WERI-Rb-1 (cell line): ENCODE data around the gene KDM4E.
"Not testable (repeated sequence)": the region's sequence is repeated elsewhere in the genome, so short reads cannot be mapped to it uniquely, and the experiment has no call there.

Source experiments
- DNase-seq: peaks from one replicate; pipeline ENCODE4 v3.0.0-alpha.2; 2020
- H3K27ac ChIP-seq: fragments of 250-450 bp; sonication (Bioruptor Pico); 2 replicates; pipeline ENCODE4 v1.5.1; 2020; ENCODE audit warnings: mild to moderate bottlenecking, moderate library complexity
- H3K27me3 ChIP-seq: fragments of 250-450 bp; sonication (Bioruptor Pico); 2 replicates; pipeline ENCODE4 v1.5.1; 2021; ENCODE audit warnings: mild to moderate bottlenecking, low read depth, moderate library complexity; ENCODE audit not compliant: insufficient read depth, severe bottlenecking
- H3K36me3 ChIP-seq: fragments of 250-450 bp; sonication (Bioruptor Pico); 2 replicates; pipeline ENCODE4 v1.5.1; 2020; ENCODE audit warnings: mild to moderate bottlenecking, moderate library complexity
- H3K4me3 ChIP-seq: 2 replicates; pipeline ENCODE4 v1.5.1; 2011; ENCODE audit warnings: low read depth, mild to moderate bottlenecking, control low read depth, low read length
- H3K9me3 ChIP-seq: fragments of 250-450 bp; sonication (Bioruptor Pico); 2 replicates; pipeline ENCODE4 v1.5.1; 2021; ENCODE audit warnings: mild to moderate bottlenecking, moderate library complexity; ENCODE audit not compliant: severe bottlenecking
- CTCF ChIP-seq: IDR thresholded peaks from 2 replicates; pipeline ENCODE4 v1.5.1; 2011; ENCODE audit warnings: low read depth, mild to moderate bottlenecking, control low read depth, inconsistent platforms, low read length

Gene KDM4E

GRCh38 chr11:95028357-95028756 lies 3.3 kb downstream of the KDM4E start:
- no peak overlapping the region; the same call in 1 of the 2 replicates for H3K27ac ChIP-seq
- TF ChIP-seq CTCF: no peak
- peaks cover 5% of the 10 kb centered on the region for H3K9me3 ChIP-seq
- no peak overlapping the region for H3K4me3 ChIP-seq
- H3K27me3 ChIP-seq: no peaks in the 10 kb centered on the region
- DNase-seq: no peak
- no peaks in the 10 kb centered on the region for H3K36me3 ChIP-seq

- Histone ChIP-seq H3K4me3 (no peak overlapping the region), H3K36me3 (no peaks in the 10 kb centered on the region), H3K9me3 (no peaks in the 10 kb centered on the region), H3K27me3 (no peaks in the 10 kb centered on the region), H3K27ac (no peak overlapping the region)
- DNase-seq: no peak
- TF ChIP-seq CTCF: no peak
These were observed 8.0 kb downstream of the KDM4E start for GRCh38 chr11:95033051-95033450.

- Histone ChIP-seq H3K9me3 (no peaks in the 10 kb centered on the region), H3K27ac (no peak overlapping the region; the same call in 1 of the 2 replicates), H3K36me3 (no peaks in the 10 kb centered on the region), H3K4me3 (no peak overlapping the region), H3K27me3 (no peaks in the 10 kb centered on the region)
- TF ChIP-seq CTCF: no peak
- DNase-seq: no peak
These were observed 10.3 kb downstream of the KDM4E start for GRCh38 chr11:95035316-95035715.

- H3K9me3 ChIP-seq, H3K27ac ChIP-seq, DNase-seq, H3K36me3 ChIP-seq, H3K27me3 ChIP-seq, H3K4me3 ChIP-seq: not testable (repeated sequence)
These were observed 12.4 kb downstream of the KDM4E start for GRCh38 chr11:95037356-95038035.

- DNase-seq: no peak
- Histone ChIP-seq H3K4me3 (no peak overlapping the region), H3K9me3 (no peaks in the 10 kb centered on the region), H3K27me3 (no peaks in the 10 kb centered on the region), H3K36me3 (no peaks in the 10 kb centered on the region), H3K27ac (no peak overlapping the region)
- no peak for TF ChIP-seq CTCF
These were observed 17.2 kb downstream of the KDM4E start for GRCh38 chr11:95042239-95042638.

- Histone ChIP-seq H3K9me3 (no peaks in the 10 kb centered on the region), H3K4me3 (no peak overlapping the region), H3K36me3 (no peaks in the 10 kb centered on the region), H3K27me3 (no peaks in the 10 kb centered on the region), H3K27ac (no peak overlapping the region)
- no peak for TF ChIP-seq CTCF
- DNase-seq: no peak
These were observed 17.8 kb downstream of the KDM4E start for GRCh38 chr11:95042906-95043305.
